ENCODE data around the gene PIGZ.

DNA sequence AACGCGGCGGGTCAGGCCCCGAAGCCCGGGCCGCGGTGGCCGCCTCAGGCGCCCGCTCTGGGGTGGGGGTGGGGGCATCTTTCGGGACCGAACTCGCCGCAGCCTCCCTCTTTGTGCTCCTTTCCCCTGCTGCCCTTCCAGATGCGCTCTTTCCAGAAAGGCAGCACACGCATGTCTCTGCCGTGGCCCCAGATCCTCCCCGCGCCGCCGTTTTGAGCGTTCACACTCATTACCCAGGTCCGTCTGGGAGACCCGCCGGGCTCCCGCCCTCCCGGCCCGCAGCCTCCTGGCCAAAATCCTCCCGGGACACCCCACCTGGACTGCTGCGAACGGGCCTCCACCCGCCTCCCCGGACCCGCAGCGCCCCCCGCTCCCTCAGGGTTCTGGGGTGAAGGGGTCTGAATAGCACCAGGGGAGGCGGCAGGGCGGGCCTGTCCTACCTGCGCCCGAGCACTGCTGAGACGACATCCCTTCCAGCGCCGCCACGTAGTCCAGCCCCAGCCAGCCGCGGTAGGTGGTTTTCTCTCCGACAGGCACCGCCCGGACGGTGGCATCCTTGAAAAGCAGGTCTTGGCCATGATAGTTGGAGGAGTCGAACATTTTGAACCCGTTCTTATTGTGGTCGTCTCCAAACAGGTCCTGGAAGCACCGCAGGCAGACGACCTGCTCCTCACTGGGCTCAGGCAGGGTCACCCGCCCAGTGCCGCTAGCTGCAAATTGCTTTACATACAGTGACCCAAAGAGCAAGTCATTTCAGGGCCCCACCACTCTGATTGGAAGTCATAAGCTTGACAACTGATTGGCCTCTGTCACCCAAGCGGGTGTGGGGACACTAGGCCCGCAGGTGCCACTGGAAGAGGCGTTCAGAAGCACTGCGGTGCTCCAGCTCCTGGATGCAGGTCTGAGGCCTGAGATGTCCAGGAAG, 35.1 kb upstream of the PIGZ start:
- TF ChIP-seq EZH2 (IDR thresholded peaks at IDR 0.05; ENCODE audit: borderline replicate concordance, low read depth, low read length, poor library complexity, severe bottlenecking) (no peak), CTCF (conservative IDR thresholded peaks at IDR 0.05; ENCODE audit: low read depth, low read length) (no peak)
